GM21786 (cell line): ENCODE data around the gene PIPOX.

Experiments
- ATAC-seq: cut with Tn5 transposase; IDR thresholded peaks from one replicate; pipeline ENCODE4 v1.9.1; 2021; ENCODE audit not compliant: unreplicated experiment

PIPOX gene

GRCh38 chr17:29018788-29019474 is 24.0 kb upstream of the PIPOX start:
- no peak for ATAC-seq

- ATAC-seq = no peak
Measured at GRCh38 chr17:29019475-29020181, 23.3 kb upstream of the PIPOX start.

GRCh38 chr17:29020576-29020975 is 22.4 kb upstream of the PIPOX start:
- no peak for ATAC-seq

- no peak for ATAC-seq
Measured at GRCh38 chr17:29021226-29021625, 21.7 kb upstream of the PIPOX start.

GRCh38 chr17:29022074-29022473 is 20.9 kb upstream of the PIPOX start:
- no peak for ATAC-seq

- ATAC-seq = no peak
Measured at GRCh38 chr17:29024316-29024952, 18.5 kb upstream of the PIPOX start.

GRCh38 chr17:29031488-29031887 is 11.5 kb upstream of the PIPOX start:
- ATAC-seq = no peak

- no peak for ATAC-seq
Measured at GRCh38 chr17:29032013-29032856, 10.7 kb upstream of the PIPOX start.

GRCh38 chr17:29032857-29033197 is 10.1 kb upstream of the PIPOX start:
- ATAC-seq = no peak

GRCh38 chr17:29034510-29034909 is 8.4 kb upstream of the PIPOX start:
- ATAC-seq = no peak

- no peak for ATAC-seq
Measured at GRCh38 chr17:29036584-29036983, 6.4 kb upstream of the PIPOX start.

- no peak for ATAC-seq
Measured at GRCh38 chr17:29037739-29038084, 5.2 kb upstream of the PIPOX start.

GRCh38 chr17:29038085-29038795 is 4.7 kb upstream of the PIPOX start:
- ATAC-seq = no peak

- no peak for ATAC-seq
Measured at GRCh38 chr17:29039764-29040598, 3.0 kb upstream of the PIPOX start.

GRCh38 chr17:29041091-29041490 is 1.9 kb upstream of the PIPOX start:
- no peak for ATAC-seq

- ATAC-seq = no peak
Measured at GRCh38 chr17:29041571-29041970, 1.4 kb upstream of the PIPOX start.

- no peak for ATAC-seq
Measured at GRCh38 chr17:29042026-29042678, 789 bp upstream of the PIPOX start.

GRCh38 chr17:29043539-29044145 is 701 bp downstream of the PIPOX start:
- ATAC-seq = no peak

GRCh38 chr17:29045026-29045425 is 2.1 kb downstream of the PIPOX start:
- ATAC-seq = no peak
